OCI-LY3 (cell line): ENCODE measurements around the gene DNAJC1.

ENCODE experiments used
- H2AFZ ChIP-seq: fragments of 200-600, 300-600 bp; shearing (Covaris generic); 2 replicates; pipeline ENCODE4 v1.6.0; 2014; ENCODE audit warnings: antibody characterized with exemption, low read depth, low read length
- H3K27ac ChIP-seq: fragments of 200-600, 300-600 bp; sonication (generic); 2 replicates; pipeline ENCODE4 v1.5.1; 2014; ENCODE audit warnings: mild to moderate bottlenecking, low read length, moderate library complexity, mixed read lengths
- H3K27me3 ChIP-seq: fragments of 200-600, 300-600 bp; sonication (generic); 2 replicates; pipeline ENCODE4 v1.6.1; 2014; ENCODE audit warnings: low read depth, low read length, mixed read lengths
- H3K36me3 ChIP-seq: fragments of 200-600, 300-600 bp; sonication (generic); replicated peaks from 2 replicates; pipeline ENCODE3; 2014; ENCODE audit warnings: low read depth, low read length, mixed read lengths
- H3K4me1 ChIP-seq: fragments of 300-600, 200-600 bp; sonication (generic); 2 replicates; pipeline ENCODE4 v1.6.1; 2014; ENCODE audit warnings: low read length, mixed read lengths
- H3K4me2 ChIP-seq: fragments of 200-600, 300-600 bp; sonication (generic); 2 replicates; pipeline ENCODE4 v1.6.1; 2014; ENCODE audit warnings: low read length, mixed read lengths
- H3K4me3 ChIP-seq: fragments of 300-600, 200-600 bp; sonication (generic); 2 replicates; pipeline ENCODE4 v1.5.1; 2014; ENCODE audit warnings: antibody characterized with exemption, mild to moderate bottlenecking, low read length, moderate library complexity
- H3K79me2 ChIP-seq: fragments of 300-600, 200-600 bp; shearing (Covaris generic); 2 replicates; pipeline ENCODE4 v1.6.1; 2014; ENCODE audit warnings: mild to moderate bottlenecking, low read length, mixed read lengths
- H3K9ac ChIP-seq: fragments of 300-600, 200-600 bp; shearing (Covaris generic); 2 replicates; pipeline ENCODE4 v1.6.0; 2014; ENCODE audit warnings: mild to moderate bottlenecking, low read length, moderate library complexity
- H3K9me3 ChIP-seq: fragments of 200-600, 300-600 bp; shearing (Covaris generic); 2 replicates; pipeline ENCODE4 v1.6.1; 2014; ENCODE audit warnings: low read length, mixed read lengths; ENCODE audit not compliant: insufficient read depth
- H4K20me1 ChIP-seq: fragments of 200-600, 300-600 bp; sonication (generic); 2 replicates; pipeline ENCODE4 v1.6.1; 2016; ENCODE audit warnings: low read length, mixed read lengths; ENCODE audit not compliant: insufficient read depth
- EZH2phosphoT487 ChIP-seq: fragments of 200-600 bp; shearing (Covaris generic); IDR thresholded peaks from 2 replicates; pipeline ENCODE4 v1.6.1; 2018; ENCODE audit warnings: antibody characterized with exemption, mixed run types, low read depth
- TF ChIP-seq, protein P1 (sequence below): fragments of 200-600, 300-600 bp; sonication (generic); IDR thresholded peaks from 2 replicates; pipeline ENCODE4 v1.5.1; 2014; ENCODE audit warnings: antibody characterized with exemption, low read length, low read depth

Gene DNAJC1

DNA sequence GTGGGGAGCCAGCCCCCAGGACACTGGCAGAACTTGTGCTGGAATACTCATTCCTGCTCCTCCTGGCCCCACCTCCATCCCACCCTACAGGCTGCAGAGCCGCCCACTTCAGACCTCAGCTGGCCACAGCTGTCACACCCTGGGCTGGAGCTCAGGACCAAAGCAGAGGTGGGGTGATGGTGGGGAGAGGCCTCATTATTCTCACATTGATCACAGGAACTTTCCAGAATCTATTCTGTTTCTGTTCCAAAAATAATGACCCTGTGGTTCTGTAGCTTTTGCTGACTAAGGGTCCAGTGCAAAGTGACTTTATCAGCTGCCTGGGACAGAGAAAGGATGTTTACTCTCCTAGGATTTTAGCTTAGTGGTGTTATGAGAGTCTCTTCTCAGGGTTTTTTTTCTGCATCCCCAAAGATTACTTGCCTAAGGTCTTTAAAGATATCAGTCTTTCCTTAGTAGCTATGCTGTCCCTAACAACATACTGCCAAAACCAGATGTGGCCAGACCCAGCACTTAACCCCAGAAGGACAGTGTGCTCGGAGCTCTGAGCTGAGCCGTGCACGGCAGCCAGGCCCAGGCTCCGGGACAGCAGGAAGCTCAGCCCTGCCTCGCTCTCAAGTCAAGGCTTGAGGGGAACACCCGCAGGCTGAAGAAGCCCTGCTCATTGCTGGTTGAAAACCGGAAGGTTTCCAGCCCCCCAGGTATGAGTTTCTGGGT, 246.2 kb downstream of the DNAJC1 start:
- Histone ChIP-seq H3K4me3 (no peak overlapping the region), H3K36me3 (no peaks in the 10 kb centered on the region), H3K9me3 (no peaks in the 10 kb centered on the region), H3K4me1 (no peaks in the 10 kb centered on the region), H4K20me1 (no peaks in the 10 kb centered on the region), H2AFZ (no peak overlapping the region), H3K27ac (no peak overlapping the region), H3K79me2 (no peaks in the 10 kb centered on the region), H3K4me2 (no peak overlapping the region), H3K27me3 (no peaks in the 10 kb centered on the region), H3K9ac (no peak overlapping the region)
- TF ChIP-seq EZH2phosphoT487, result no peak
- TF ChIP-seq, protein P1, sequence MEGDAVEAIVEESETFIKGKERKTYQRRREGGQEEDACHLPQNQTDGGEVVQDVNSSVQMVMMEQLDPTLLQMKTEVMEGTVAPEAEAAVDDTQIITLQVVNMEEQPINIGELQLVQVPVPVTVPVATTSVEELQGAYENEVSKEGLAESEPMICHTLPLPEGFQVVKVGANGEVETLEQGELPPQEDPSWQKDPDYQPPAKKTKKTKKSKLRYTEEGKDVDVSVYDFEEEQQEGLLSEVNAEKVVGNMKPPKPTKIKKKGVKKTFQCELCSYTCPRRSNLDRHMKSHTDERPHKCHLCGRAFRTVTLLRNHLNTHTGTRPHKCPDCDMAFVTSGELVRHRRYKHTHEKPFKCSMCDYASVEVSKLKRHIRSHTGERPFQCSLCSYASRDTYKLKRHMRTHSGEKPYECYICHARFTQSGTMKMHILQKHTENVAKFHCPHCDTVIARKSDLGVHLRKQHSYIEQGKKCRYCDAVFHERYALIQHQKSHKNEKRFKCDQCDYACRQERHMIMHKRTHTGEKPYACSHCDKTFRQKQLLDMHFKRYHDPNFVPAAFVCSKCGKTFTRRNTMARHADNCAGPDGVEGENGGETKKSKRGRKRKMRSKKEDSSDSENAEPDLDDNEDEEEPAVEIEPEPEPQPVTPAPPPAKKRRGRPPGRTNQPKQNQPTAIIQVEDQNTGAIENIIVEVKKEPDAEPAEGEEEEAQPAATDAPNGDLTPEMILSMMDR, result no peak

DNA sequence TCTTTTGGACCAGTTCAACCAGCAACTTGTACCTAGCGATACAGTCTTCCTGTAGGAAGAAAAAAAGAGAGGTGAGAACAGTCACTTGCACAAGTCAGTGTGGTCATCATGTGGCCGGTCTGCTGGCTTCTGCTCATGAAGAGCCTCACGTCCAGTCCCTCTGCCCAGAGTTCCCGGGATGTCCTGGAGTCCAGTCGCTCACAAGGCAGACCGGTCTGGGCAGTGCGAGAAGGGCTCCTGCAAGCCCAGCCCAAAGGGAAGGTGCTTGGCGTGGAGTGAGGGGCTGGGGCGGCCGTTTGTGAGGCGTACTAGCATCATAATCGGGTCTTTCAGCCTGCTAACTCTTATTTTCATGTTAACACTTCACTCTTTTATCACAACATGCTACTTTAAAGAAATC, 246.8 kb downstream of the DNAJC1 start:
- H3K9ac ChIP-seq, result no peak overlapping the region
- H3K9me3 ChIP-seq, result no peaks in the 10 kb centered on the region
- TF ChIP-seq EZH2phosphoT487, result no peak
- TF ChIP-seq, protein P1, result no peak
- no peaks in the 10 kb centered on the region for H3K79me2 ChIP-seq
- no peak overlapping the region for H3K27ac ChIP-seq
- no peak overlapping the region for H3K4me2 ChIP-seq
- no peak overlapping the region for H2AFZ ChIP-seq
- H3K4me3 ChIP-seq, result no peak overlapping the region
- no peaks in the 10 kb centered on the region for H4K20me1 ChIP-seq
- H3K36me3 ChIP-seq, result no peaks in the 10 kb centered on the region
- H3K4me1 ChIP-seq, result no peaks in the 10 kb centered on the region
- H3K27me3 ChIP-seq, result no peaks in the 10 kb centered on the region

DNA sequence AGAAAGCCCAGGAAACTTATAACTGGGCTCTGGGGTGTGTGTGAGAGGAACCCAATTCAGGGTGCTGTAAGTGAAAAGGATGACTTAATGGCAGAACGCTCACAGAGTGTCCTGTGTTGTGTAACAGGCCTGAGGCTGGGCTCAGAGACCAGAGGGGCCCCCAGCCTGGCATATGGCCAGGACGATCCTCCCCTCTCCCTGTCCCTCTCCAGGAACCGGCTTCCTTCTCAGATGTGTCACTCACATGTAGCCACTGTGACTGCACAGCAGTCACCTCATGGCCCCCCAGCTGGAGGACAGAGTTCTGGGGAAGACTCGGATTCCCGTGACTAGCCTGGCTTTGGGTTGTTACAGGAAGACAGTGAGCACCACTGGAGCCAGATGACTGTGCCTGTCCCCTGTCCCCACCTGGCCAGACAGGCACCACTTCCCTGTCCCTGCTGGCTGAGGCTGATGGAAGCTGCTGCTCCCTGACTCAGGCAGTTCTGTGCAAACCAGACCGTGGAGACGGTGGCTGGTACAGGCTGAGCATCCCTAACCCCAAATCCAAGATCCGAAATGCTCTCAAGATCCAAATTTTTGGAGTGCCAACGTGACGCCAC, 249.0 kb downstream of the DNAJC1 start:
- H3K4me1 ChIP-seq, result no peaks in the 10 kb centered on the region
- H3K79me2 ChIP-seq, result no peaks in the 10 kb centered on the region
- H3K36me3 ChIP-seq, result no peaks in the 10 kb centered on the region
- no peaks in the 10 kb centered on the region for H4K20me1 ChIP-seq
- H3K27me3 ChIP-seq, result no peaks in the 10 kb centered on the region
- no peak overlapping the region for H2AFZ ChIP-seq
- no peak overlapping the region for H3K27ac ChIP-seq
- no peaks in the 10 kb centered on the region for H3K9me3 ChIP-seq
- H3K9ac ChIP-seq, result no peak overlapping the region
- no peak for TF ChIP-seq EZH2phosphoT487
- TF ChIP-seq, protein P1, result no peak
- no peak overlapping the region for H3K4me3 ChIP-seq
- no peak overlapping the region for H3K4me2 ChIP-seq

DNA sequence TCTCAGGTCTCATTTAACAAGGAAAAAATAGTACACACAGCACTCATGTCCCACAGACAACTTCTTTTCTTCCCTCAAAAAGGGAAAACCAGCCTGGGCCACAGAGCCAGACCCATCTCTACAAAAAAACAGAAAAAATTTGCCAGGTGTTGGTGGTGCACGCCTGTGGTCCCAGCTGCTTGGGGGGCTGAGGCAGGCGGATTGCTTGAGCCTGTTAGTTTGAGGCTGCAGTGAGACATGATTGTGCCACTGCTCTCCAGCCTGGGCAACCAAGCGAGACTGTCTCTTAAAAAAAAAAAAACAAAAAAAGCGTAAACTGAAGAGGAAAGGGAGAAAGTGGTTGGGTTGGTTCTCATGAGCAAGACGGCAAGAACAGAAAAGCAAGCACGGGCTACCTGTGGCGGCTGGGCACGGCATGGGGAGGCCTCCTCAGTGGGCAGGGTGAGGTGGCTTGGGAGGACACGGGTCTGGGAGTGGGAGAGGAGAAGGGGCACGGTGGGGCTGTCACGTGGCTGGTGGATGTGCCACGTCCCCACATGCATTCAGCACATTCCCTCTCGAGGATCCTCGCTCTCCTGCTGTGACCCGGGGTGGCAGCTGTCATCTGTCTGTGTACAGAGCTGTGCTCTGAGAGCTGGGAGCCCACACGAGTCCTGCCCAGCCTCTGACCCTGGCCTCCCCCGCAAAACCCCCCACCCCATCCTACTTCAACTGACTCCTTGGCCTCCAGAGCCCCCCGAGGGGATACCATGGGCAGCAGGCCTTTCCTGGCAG, 249.8 kb downstream of the DNAJC1 start:
- H4K20me1 ChIP-seq, result no peaks in the 10 kb centered on the region
- H2AFZ ChIP-seq, result no peak overlapping the region
- TF ChIP-seq, protein P1, result no peak
- no peak for TF ChIP-seq EZH2phosphoT487
- H3K27me3 ChIP-seq, result no peaks in the 10 kb centered on the region
- no peak overlapping the region for H3K27ac ChIP-seq
- H3K36me3 ChIP-seq, result no peaks in the 10 kb centered on the region
- no peaks in the 10 kb centered on the region for H3K9me3 ChIP-seq
- H3K4me2 ChIP-seq, result no peak overlapping the region
- no peaks in the 10 kb centered on the region for H3K79me2 ChIP-seq
- no peak overlapping the region for H3K9ac ChIP-seq
- no peaks in the 10 kb centered on the region for H3K4me1 ChIP-seq
- no peak overlapping the region for H3K4me3 ChIP-seq
